Cerebellar cortex (tissue), 1 donor: ENCODE results near the gene NAGPA.

Experiments
- DNase-seq: peaks from one replicate; pipeline ENCODE4 v3.0.0-alpha.2; 2015; ENCODE audit warnings: low spot score

Gene NAGPA

GRCh38 chr16:5027575-5028235 is 6.0 kb downstream of the NAGPA start:
- DNase-seq: no peak

DNA sequence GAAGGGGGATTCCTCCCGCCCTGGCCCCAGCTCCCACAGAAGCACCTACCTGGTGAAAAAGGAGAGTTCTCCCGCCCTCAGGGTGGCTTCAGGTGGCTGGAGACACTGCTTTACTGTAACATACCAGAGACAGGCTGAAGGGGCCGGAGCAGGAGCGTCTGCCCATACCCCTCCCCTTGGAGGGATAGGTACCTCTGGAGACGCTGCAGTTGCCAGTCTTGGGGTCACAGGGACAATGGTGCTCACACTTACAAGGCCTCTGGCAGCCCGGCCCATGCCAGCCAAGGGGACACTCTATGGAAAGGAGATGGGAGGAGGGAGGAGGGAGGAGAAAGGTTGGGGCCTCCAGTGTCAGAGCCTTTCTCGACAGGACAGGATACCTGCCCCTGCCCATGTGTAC is 6.6 kb downstream of the NAGPA start:
- no peak for DNase-seq

DNA sequence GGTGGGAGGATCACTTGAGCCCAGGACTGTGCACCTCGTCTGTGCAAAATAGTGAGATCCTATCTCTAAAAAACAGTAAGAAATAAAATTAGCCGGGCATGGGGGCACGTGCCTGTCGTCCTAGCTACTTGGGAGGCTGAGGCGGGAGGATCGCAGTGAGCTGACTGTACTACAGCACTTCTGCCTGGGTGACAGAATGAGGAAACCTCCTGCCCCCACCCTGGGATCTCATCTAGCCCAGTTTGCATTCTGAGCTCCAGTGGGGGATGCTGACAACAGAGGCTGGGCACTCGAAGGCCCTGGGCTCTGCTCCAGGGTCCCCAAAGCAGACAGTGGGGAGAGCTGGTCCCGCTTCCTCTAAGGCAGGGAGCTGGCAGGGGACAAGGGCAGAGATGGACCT is 7.1 kb downstream of the NAGPA start:
- DNase-seq: no peak

DNA sequence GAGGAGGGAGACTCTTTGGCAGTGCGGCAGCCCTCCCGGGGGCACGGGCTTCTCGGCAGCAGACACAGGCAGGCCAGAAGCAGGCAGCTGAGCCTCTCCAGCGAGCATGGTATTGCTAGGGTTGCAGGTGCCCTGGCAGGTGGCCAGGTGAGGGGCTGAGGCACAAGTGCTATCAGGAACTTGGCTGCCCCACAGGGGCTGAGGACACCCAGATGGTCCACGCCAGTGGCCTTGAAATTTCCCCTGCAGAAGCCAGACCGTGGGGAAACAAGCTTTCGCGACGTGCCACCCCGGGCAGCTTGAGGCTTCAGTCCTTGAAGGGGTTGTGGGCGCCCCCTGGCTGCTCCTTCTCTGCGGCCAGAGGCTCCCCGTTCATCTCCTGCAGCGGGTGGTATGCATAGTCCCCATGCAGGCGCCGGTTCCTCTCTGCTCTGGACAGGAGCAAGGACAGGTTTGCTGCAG is 8.5 kb downstream of the NAGPA start:
- DNase-seq: peak; percentile 49

GRCh38 chr16:5024632-5025031 is 9.1 kb downstream of the NAGPA start:
- DNase-seq: no peak

GRCh38 chr16:5022521-5022920 is 11.2 kb downstream of the NAGPA start:
- no peak for DNase-seq

DNA sequence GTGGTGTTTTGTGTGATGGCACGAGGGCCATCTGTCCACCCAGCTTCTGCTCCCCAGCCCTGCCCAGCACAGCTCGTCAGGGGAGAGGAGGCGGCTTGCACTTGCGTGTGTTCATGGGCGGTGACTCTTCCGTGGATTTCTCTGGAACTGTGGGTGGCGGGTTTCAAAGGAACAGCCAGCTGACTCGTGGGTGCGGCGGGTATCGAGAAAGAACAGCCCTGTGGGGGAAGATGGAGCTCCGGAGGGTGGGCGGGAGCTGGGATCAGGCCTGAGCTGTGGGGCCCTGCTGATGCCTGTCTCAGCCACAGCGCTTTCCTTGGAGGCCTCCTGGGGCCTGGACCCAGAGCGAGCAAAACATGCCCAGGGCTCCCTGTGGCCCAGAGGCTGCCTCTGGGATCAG is 13.2 kb downstream of the NAGPA start:
- DNase-seq: no peak

- DNase-seq: no peak
These were observed 14.0 kb downstream of the NAGPA start for GRCh38 chr16:5019775-5020174.

- DNase-seq: no peak
These were observed 14.9 kb downstream of the NAGPA start for GRCh38 chr16:5018793-5019192.

- DNase-seq: no peak
These were observed 16.1 kb downstream of the NAGPA start for GRCh38 chr16:5017678-5017969.

DNA sequence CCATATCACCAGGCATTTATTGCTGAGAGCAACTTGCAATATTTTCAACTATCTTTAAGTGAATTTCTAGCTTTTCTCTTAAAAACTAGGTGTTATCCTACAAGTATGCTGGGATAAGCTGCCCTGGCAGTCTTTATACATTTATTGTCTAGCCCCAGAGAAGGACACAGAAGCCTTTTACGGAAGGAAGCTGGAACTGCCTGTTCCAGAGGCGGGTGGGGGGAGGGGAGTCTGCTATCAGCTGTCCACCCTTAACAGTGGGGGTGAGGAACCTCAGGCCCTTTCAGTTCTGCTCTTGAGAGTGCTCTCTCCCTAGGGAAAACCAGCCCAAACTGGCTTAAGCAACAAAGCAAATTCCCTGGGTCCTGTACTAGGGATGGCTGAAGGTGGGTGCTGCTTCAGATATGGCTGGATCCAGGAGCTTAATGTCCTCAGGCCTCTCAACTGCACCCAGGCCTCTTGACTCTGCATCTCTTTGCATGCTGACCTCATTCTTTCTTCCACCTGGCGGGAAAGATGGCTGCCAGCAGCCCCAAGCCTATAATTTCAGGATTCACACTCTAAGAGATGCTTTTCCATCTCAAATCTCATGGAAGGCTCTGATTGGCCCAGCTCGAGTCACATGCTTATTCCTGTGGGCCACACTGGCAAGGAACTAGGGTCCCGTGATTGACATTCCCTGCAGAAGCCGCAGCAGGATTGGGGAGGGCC is 16.6 kb downstream of the NAGPA start:
- no peak for DNase-seq

DNA sequence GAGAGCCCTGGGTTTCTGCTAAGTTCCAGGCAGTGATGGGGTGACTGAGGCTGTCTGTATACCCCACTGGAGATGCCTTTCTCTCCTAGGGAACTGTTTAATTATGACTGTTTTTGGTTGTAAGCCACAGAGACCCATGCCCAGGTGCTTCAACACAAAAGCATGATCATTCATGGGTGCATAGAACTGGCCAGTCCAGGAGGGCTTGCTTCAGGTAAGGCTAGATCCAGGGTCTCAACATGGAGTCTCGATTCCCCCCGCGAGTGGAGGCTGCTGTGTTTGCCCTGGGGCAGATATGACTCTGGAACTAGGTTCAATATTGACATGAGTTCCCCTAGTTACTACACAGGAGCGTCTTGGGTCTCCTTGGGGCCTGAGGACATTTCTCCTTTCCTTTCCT is 17.8 kb downstream of the NAGPA start:
- no peak for DNase-seq

DNA sequence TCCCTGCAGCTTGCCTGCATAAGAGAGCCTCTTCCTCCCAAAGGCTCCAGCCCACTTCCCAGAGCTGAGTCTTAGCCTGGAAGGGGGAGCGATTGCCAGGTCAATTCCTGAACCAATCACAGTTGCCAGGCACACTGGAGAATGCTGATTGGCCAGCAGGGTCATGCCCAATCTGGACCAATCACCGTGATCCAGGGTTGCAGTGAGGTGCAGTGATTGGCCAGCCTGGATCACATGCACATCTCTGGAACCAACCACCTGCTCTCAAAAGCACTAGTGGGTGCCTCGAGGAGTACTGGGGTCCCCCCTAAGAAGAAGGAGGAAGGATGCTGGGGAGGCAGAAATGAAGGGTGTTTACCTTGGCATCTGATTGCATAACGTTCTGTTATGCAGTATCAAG is 18.4 kb downstream of the NAGPA start:
- DNase-seq: no peak

GRCh38 chr16:5012887-5013286 is 20.8 kb downstream of the NAGPA start:
- no peak for DNase-seq

GRCh38 chr16:5011637-5012036 is 22.1 kb downstream of the NAGPA start:
- DNase-seq: no peak

DNA sequence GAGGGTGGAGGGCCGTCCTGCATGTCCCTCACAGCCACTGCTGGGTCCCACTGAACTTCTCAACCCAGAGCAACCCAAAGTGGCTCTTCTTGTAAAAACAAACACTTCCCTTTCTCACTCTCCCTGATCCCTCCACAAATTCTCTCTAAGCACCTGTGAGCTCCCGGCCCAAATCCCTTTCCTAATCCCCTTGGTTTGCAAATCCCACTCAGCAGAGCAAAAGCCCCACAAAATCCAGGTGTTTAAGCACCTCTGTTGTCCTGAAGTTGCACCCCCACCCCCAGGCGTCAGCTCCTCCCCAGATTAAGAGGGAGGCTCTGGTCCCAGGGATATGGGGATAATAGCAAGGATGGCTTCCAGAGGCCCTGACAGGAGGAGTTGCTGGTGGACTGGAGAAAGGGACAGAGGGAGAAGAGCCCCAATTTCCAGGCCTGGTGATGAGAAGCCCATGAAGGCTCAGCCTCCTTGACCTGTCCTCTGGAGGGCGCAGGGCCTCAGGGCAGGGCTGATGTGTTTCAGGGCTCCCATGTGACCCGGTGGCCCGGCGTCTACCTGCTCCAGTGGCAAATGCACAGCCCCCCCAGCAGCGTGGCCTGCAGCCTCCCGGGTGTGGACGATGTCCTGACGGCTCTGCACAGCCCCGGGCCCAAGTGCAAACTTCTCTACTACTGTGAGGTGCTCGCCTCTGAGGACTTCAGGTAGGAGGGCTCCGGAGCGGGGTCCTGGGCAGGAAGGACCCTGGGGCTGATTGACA is 23.0 kb downstream of the NAGPA start:
- no peak for DNase-seq

DNA sequence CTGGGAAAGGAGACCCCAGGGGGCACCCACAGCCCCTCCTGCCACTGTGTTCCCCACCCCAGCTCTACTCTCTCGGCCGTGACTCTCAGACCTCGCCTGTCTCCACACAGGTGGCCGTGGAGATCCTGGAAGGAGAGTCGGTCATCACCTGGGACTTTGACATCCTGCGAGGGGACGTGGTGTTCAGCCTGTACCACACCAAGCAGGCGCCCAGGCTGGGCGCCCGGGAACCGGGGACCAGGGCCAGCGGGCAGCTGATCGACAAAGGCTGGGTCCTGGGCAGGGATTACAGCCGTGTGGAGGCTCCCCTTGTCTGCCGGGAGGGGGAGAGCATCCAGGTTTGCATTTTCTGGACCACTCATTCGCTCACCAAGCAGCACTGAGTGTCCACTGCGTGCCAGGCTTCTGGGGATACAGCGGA is 25.4 kb downstream of the NAGPA start:
- DNase-seq: no peak

GRCh38 chr16:5007256-5007655 is 26.5 kb downstream of the NAGPA start:
- DNase-seq: no peak

- DNase-seq: no peak
These were observed 27.2 kb downstream of the NAGPA start for GRCh38 chr16:5006348-5007193.

DNA sequence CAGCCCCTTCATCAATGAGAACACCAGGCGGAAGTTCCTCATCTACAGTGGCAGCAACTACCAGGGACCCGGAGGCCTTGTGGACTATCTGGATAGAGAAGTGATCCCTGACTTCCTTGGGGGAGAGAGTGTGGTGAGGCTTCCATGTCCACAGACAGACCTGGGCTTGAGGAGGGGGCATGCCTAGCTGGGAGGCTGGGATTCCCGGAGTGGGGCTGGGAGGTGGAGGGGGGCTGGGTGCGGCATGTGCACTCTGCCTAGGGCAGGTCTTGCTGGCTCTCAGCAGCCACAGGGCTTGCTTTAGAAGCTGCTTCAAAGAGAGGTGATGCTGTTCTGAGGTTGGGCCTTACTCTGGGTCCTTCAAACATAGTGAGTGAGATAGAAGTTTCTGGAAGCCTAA is 27.8 kb downstream of the NAGPA start:
- DNase-seq: no peak

GRCh38 chr16:5004311-5004710 is 29.4 kb downstream of the NAGPA start:
- DNase-seq: no peak

DNA sequence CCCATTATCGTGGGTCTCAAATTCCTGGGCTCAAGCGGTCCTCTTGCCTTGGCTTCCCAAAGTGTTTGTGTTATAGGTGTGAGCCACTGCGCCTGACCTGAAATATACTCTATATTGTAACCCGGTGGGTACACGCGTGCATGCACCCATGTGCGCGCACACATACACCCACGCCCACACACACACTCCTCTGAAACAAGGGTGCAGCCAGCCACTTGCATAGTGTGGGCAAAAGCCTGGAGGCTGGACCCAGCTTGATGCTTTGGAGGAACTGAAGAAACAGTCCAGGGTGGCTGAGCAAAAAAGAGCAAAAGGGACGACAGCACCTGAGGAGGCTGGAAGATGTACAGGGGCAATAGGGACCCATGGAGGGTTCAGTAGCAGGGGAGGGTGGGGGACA is 29.9 kb downstream of the NAGPA start:
- no peak for DNase-seq
